ENCODE measurements around the gene HNRNPL.
"Not testable (repeated sequence)": the region's sequence is repeated elsewhere in the genome, so short reads cannot be mapped to it uniquely, and the experiment has no call there.

The HNRNPL gene

DNA sequence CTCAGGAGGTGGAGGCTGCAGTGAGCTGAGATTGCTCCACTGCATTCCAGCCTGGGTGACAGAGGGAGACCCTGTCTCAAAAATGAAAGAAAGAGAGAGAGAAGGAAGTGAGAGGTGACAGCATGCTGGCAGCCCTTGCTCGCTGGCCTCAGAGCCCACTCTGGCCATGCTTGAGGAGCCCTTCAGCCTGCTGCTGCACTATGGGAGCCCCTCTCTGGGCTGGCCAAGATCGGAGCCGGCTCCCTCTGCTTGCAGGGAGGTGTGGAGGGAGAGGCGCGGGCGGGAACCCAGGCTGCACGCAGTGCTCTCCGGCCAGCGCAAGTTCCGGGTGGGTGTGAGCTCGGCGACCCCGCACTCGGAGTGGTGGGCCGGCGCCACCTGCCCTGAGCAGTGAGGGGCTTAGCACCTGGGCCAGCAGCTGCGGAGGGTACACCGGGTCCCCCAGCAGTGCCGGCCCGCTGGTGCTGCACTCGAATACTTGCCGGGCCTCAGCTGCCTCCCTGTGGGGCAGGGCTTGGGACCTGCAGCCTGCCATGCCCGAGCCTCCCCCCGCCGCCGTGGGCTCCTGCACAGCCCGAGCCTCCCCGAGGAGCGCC, 28.5 kb downstream of the HNRNPL start:
- not testable (repeated sequence) for DNase-seq

DNA sequence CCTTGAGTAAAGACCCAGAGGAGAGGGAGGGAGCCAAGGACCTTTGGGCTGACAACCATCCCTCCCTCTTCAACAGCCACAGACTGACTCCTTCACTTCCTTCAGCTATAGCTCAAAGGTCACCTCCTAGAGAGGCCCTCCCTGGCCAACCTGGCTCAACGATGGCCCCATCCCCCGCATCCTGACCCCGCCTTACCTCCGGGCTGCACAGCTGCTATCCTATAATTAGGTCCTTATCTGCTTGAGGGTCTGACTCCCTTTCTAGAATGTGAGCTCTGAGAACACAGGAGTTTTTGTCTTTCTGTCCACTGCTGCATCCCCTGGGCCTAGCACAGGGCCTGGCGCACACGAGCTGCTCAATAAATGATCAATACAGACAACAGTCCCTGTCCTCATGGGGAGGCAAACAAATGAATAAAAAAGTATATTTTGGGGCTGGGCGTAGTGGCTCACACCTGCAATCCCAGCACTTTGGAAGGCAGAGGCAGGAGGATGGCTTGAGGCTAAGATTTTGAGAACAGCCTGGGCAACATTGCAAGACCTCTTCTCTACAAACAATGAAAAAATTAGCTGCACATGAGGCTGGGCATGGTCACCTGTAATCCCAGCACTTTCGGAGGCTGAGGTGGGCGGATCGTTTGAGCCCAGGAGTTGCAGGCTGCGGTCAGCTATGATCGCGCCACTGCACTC, 30.4 kb downstream of the HNRNPL start:
- DNase-seq = no peak

DNA sequence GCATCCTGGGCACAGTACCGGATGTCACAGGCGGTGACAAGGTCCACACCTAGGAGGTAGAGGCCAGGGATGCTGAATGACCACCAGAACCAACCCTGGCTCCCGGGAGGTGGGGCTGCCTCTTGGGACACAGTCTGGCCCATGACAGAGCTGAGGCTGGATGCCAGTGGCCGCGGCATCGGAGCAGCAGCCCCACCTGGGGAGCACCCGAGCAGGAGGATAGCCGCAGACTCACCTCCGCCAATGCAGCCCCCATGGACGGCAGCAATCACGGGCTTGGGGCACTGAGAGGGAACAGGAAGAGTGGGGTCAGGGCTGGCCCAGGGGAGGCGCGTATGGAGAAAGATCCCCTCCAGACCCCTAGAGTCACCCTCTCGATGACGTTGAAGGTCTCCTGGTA, 32.7 kb downstream of the HNRNPL start:
- no peak for DNase-seq

DNA sequence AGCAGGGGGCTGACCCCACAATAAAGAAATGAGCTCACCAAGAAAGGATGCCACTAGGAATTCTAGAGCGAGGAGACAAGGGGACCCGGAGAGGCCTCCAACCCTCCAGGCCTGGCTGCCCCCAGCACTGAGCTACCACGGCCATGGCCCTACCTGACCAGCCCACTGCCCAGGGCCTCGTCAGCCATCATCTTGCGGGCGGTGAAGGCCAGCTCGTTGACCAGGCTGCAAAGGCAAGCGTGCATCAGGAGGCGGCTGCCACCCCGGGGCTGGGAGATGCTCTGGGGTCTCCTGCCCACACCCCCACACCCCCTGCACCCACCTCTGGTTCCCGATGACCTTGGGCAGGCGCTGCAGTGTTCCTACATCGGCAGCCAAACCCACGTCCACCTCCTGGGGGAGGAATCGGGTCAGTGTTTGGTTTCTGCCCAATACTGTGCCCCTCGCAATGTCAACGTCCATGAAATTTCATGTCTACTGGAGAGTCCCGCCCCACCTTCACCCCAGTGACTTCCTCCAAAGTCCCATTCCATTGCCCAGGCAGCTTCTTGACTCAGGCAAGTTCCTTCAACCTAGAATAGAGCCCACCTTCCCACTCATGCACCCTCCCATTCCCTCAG, 33.5 kb downstream of the HNRNPL start:
- no peak for DNase-seq

DNA sequence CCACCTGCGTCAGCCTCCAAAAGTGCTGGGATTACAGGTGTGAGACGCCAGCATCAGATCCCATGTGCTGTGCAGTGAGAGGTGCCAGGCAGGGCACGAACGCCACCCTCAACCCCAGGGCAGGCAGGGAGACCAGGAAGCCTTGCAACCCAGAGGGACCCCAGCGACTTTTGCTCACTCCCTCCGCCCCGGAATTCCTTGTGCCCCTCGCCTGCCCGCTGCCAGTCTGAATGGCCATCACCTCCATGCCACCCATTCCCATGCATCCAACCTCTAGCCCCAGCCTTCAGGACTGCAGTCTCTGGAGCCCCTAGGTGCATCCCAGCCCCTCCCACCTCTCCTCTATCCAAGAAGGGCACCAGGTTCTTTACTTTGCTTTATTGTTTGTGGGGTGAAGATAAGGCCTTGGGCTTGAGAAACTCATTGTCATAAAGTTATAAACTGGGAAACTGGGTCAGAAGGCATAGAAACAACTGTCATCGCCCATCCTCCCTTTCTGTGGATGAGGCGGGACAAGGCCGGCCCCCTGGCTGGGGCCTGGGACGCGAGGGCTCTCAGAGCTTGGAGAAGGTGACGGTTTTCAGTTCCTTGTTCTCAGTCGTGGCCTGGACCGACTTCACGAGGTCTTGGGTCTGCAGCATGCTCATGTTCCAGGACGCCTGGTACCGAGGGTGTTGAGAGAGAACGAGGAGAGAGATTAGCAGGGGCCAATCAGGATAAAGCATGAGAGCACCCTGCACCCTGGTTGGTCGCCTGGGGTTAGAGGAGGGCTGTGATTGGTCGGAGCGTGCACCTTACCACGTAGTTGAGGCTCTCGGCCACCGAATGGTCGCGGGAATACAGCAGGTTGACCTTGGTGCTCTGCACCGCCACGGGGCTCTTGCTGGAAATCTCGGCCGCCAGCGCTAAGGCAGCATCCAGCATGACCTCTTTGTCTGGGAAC, 34.5 kb downstream of the HNRNPL start:
- DNase-seq = no peak

DNA sequence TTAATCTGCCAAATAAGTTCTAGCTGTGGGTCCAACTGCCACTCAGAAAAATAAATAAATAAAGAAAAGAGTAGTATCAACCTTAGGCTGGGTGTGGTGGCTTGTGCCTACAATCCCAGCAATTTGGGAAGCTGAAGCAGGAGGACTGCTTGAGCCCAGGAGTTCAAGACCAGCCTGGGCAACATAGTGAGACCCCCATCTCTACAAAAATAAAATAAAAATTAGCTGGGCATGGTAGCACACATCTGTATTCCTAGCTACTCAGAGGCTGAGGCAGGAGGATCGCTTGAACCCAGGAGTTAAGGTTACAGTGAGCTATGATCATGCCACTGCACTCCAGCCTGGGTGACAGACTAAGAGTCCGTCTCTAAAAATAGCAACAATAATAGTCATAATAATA, 35.9 kb downstream of the HNRNPL start:
- DNase-seq = not testable (repeated sequence)

DNA sequence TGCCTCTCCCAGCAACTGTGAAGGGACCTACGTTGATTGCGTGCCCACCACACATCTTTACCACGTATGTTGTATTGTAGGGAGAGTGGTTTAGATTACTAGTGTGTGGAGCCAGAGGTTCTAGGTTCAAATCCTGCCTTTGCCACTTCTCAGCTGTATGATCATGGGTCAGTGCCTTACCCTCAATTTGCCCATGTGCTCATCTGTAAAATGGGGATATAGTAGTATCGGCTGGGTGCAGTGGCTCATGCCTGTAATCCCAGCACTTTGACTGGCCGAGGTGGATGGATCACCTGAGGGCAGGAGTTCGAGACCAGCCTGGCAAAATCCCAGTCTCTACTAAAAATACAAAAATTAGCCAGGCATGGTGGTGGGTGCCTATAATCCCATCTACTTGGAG, 36.5 kb downstream of the HNRNPL start:
- DNase-seq = no peak

DNA sequence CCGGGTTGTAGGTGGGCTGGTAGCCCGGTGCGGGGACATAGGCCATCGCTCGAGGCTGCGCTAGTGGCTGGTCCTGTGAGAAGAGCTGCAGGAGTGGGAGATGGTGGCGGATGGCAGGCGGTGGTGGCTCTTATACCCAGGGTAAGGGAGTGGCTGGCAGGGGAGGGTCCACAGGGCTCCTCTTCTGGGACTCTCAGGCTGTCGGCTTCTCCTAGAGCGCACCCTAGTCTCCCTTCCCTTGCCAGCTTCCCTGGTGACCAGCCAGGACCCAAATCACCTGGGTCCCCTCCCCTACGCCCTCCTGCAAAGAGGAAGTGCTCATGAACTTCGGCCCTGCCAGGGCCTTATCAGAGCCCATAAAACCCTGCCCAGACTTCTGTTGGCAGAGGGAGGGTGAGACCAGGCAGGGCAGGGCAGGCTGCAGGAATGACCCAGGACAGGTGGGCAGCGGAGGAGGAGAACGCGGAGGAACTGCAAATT, 36.9 kb downstream of the HNRNPL start, which contains the start of gene LGALS4:
LGALS4 (minus strand) TSS at position 105 of the 480 bp plus-strand sequence; CDS start at position 46, 59 bp downstream.
- no peak for DNase-seq

DNA sequence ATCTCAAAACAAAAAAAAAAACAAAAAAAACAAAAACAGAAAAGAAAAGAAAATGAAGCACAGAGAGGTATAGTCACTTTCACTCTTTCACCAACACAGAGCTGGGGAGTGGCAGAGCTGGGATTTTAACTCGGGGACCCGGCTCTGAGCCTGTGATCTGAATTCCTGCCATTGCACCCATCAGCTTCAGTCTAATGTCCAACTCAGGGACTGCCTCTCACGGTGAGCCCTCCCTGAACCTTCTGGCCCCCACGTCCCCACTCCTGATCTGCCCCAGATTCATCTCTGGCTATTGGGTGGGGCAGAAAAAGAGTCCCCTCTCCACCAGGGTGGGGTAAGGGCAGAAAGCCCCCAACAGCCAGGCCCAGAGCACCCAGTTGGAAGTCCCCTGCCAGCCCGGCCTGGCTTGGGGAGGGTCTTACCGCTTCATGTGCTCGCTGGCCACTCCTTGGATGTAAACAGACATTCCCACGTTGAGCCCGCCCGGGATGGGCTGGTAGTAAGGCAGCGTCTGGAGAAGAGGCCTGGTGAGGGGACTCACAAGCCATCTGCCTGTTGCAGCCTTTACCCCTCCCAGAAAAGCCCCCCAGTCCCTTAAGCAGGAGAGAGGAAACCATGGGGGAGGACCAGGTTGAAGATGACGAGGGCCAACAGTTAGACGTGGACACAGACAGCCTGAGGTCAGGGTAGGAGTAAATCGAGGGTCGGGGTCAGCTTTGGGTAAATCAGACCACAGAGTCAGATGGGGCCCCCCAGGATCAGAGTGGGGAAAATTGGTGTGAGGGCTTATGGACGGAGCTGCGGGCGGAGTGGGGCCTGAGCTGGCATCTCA, 37.6 kb downstream of the HNRNPL start:
- no peak for DNase-seq

DNA sequence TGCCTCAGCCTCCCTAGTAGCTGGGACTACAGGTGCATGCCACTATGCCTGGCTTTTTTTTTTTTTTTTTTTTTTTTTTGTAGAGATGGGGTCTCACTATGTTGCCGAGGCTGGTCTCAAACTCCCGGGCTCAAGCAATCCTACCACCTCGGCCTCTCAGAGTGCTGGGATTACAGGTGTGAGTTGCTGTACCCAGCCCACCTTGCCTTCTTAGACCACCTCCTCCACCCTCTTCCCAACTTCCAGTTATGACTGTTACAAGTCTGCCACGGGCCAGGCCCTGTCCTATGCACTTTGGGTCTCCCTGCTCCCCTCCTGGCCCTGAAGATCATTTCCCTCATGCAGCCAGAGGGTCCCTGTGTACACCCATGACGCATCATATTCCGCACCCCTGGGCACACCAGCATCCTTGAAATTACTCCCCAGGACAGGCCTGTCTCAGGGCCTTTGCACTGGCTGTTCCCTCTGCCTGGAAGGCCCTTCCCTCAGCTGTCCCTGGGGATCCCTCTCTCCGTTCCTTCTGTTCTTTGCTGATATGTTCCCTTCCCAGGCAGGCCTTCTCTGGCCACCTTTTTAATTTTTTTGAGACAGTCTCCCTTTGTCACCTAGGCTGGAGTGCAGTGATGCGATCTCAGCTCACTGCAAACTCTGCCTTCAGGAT, 40.1 kb downstream of the HNRNPL start:
- no peak for DNase-seq

DNA sequence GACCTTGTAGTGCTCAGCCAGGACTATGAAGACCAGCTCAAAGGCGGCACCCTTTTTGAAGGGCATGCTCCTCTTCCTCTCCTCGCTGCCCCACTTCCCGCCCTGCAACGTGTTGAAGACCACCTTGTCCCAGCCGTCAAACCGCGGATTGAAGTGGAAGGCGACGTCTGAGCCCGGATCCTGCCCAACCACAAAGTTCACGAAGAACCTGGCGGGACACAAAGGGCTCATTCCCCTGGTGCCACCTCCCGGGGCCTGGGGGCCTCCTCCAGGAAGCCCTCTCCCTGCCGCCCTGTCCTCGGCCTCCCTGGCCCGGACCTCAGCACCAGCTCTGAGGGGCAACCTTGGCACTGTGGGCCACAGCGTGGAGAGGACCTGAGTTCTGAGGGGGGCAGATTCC, 41.0 kb downstream of the HNRNPL start:
- no peak for DNase-seq

DNA sequence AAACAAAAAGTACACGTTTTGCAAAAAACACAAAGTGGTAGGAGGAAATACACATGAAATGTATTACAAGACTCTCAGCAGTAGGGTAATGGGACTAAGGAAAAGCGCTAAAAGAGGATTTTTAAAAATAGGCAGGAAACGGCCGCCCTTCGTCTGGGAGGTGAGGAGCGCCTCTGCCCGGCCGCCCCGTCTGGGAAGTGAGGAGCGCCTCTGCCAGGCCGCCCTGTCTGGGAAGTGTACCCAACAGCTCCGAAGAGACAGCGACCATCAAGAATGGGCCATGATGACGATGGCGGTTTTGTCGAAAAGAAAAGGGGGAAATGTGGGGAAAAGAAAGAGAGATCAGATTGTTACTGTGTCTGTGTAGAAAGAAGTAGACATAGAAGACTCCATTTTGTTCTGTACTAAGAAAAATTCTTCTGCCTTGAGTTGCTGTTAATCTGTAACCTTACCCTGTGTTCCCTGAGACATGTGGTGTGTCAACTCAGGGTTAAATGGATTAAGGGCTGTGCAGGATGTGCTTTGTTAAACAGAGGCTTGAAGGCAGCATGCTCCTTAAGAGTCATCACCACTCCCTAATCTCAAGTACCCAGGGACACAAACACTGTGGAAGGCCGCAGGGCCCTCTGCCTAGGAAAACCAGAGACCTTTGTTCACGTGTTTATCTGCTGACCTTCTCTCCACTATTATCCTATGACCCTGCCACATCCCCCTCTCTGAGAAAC, 42.2 kb downstream of the HNRNPL start:
- not testable (repeated sequence) for DNase-seq

DNA sequence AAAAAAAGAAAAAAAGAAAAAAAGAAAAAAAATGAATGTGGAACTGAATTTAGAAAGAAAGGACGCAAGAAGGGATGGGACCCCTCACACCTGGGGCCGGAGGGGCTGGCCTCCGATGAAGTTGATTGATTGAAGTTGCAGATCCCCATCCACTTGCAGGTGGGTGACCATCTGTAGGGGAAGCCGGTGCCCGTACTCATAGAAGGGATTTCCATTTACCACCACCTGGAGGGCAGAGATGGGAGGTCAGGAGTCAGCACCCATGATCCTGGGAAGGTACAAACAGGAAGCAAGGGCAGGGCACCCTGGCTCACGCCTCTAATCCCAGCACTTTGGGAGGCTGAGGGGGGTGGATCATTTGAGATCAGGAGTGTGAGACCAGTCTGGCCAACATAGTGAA, 43.4 kb downstream of the HNRNPL start:
- no peak for DNase-seq

DNA sequence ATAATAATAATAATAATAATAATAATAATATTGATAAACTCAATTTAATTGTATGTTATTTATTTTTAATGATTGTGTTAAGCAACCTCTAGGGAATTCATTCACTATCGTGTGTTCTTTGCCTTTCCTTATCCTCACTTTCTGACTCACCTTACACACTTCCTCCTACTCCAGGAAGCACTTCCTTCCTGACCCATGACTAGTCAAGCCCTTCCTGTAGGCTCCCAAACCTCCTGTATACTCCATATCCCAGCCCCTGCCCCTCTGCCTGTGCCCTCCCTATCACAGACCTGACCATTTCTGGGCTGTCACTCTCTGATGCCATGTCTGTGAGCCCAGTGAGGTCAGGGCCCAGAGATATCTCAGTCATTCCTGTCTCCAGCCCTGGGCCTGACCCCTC, 44.6 kb downstream of the HNRNPL start:
- no peak for DNase-seq

DNA sequence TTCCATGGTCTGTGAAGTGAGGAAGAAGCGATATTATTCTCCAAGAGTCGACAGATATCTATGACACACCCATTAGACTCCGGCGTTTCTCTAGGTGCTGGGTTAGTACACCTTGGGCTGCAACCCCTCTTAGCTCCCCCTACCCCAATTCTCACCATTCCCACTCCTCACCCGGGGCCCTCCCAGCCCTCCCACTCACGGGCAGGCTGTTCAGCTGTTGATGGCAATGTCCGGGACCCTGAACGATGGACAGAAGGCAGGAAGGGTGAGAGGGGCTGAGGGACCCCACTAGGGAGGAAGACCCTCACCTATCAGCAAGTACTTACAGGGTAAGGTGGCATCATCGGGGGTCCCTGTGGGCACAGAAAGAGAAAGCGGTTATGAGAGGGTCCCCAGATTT, 46.2 kb downstream of the HNRNPL start:
- no peak for DNase-seq

DNA sequence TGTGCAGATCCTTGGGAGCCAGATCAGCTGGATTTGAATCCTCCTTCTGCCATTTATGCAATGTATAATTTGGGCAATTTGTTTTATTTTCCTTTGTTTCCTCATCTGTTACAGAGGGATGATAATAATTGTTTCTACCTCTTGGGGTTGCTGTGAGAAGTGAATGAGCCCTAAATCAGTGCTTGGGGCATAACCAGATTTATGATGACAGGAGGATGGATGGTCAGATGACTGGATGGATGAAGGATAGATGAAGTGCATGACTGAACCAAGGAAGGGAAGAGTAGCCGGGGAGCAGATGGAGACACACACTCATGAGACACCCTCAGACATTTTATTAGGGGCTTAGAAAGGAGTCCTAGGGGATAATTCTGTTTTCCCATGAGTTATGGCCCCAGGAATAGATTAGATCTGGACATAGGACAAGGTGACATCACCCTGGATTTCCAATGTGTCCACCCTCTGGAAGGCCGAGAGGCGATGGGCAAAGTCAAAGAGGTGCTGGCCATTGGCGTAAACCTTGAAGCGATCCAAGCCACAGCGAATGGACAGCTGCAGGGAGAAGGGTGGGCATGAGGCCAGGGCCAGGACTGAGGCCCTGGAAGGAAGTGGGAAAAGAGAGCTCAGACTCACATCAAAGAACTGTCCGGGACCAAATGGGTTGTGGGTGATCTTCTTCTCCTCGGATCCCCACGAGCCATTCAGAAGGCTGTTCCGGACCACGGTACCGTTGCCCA, 48.3 kb downstream of the HNRNPL start:
- DNase-seq = no peak

DNA sequence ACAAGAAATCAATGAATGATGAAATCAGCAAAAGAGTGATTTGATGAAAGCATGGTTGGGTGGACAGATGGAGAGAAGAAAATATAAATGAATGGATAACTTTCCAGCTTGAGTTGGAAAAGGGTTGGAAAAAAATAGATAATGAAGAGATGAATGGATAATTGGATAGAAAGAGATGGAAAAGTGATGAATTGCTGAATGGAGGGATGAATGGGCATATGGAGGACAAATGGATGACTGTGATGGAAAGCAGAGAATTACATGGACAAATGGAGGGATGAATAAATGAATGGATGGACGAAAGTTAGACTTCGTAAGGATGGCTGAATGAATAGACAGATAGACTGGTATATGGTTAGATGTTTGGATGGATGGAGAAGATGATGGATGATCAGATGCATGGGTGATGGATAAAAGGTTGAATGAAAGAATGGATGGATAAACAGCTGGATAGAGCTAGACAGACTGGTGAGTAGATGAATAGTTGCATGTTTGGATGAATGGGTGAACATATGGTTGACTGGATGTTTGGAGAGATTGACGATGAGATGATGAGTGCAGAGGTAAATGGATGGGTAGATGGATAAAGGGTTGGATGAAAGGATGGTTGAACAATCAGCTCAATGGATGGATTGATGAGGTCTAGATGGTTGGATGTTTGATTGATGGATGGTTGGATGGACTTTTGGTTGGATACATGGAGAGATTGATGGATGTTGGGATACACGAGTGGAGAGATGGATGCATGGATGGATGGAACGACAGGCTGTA, 49.0 kb downstream of the HNRNPL start:
- no peak for DNase-seq

DNA sequence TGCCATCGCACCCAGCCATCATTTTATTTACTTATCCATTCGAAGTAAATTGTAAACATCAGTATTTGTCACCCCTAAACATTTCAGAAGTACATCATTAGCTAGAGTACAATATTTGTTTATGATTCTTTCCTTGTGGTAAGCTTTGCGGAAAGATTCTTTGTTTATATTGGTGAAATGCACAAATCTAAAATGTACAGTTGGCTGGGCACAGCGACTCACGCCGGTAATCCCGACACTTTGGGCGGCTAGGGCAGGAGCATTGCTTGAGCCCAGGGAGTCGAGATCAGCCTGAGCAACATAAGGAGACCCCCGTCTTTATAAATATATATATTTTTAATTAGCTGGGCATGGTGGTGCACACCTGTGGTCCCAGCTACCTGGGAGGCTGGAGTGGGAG, 50.7 kb downstream of the HNRNPL start:
- DNase-seq = no peak

DNA sequence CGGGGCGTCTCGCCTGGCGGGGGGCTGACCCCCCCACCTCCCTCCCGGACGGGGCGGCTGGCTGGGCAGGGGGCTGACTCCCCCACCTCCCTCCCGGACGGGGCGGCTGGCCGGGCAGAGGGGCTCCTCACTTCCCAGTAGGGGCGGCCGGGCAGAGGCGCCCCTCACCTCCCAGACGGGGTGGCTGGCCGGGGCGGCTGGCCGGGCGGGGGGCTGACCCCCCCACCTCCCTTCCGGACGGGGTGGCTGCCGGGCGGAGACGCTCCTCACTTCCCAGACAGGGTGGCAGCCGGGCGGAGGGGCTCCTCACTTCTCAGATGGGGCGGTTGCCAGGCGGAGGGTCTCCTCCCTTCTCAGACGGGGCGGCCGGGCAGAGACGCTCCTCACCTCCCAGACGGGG, 52.0 kb downstream of the HNRNPL start:
- not testable (repeated sequence) for DNase-seq
